LNCAP (cell line): ENCODE results near the gene SORCS1.

Source experiments
- TF ChIP-seq, protein P1 (sequence below): fragments of 450-650 bp; IDR thresholded peaks from 2 replicates; pipeline ENCODE4 v1.5.1; 2017; ENCODE audit warnings: mild to moderate bottlenecking

Gene SORCS1

DNA sequence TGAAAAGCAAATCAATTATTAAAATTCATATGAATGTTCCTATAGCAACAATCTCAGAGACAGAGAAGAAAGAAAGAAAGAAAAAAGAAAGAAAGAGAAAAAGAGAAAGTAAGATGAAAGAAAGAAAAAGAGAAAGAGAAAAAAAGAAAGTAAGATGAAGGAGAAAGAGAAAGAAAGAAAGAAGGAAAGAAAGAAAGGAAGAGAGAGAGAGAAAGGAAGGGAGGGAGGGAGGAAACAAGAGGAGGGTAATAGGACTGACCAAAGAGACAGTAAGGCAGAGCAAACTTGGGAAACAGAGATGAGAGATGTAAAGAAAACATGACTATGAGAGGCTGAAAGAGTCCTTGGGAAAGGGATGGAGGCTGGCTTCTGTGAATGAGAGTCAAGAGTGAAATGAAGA is 458.4 kb downstream of the SORCS1 start:
- TF ChIP-seq, protein P1, sequence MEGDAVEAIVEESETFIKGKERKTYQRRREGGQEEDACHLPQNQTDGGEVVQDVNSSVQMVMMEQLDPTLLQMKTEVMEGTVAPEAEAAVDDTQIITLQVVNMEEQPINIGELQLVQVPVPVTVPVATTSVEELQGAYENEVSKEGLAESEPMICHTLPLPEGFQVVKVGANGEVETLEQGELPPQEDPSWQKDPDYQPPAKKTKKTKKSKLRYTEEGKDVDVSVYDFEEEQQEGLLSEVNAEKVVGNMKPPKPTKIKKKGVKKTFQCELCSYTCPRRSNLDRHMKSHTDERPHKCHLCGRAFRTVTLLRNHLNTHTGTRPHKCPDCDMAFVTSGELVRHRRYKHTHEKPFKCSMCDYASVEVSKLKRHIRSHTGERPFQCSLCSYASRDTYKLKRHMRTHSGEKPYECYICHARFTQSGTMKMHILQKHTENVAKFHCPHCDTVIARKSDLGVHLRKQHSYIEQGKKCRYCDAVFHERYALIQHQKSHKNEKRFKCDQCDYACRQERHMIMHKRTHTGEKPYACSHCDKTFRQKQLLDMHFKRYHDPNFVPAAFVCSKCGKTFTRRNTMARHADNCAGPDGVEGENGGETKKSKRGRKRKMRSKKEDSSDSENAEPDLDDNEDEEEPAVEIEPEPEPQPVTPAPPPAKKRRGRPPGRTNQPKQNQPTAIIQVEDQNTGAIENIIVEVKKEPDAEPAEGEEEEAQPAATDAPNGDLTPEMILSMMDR: no peak

DNA sequence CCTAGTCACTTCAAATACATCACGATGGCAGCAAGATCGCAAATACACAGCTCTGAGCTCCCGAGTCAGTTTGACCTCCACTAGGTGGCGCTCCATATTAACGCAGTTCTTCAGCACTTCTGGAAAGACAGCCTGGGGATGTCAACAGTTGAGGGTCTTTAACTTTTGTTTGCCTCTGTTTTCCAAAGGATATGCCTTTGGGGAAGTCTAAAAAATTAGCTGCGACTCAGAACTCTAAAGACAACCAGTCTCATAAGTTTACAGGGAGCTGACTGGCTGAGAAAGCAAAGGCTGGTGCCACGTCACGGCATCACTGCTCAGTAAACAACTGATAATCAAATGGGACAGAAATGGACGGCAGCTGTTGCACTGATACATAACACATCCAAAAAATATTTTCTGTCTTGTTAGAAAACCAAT is 458.8 kb downstream of the SORCS1 start:
- TF ChIP-seq, protein P1: peak; percentile 83

DNA sequence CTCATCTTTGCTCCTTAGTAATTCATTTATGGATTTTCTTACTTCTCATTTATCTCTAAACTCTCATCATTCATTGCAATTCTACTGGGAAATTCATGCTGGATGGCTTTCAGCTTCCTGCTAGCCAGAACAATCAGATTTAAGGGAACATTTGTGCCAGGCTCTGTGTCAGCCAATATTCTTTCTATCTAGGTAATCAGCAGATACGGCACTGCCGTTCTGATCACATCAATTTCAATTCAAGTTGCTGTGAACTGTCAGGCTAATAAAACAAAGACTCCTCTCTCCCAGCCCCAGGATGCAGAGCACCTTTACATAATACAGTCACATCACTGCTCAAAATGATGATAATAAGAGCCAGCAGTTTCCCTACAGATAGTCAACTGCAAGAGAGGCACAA is 468.3 kb downstream of the SORCS1 start:
- TF ChIP-seq, protein P1: no peak

DNA sequence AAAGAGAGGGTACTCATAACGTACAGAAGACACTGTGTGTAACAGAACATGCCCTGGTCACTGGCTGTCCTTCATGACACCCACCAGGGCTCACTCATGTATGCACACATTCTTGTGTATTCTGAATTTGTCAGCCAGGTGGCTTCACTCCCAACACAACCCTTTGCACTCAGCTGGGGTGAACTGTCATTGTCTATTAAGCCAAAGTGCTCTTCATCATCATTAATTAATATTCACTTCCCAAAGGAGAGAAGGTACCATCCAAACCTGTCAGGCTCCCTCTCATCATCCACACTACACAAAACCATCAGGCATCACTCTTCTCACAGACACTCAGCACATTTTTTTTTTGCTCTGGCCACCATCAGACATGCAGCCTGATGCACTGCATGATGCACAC is 469.8 kb downstream of the SORCS1 start:
- TF ChIP-seq, protein P1: no peak

DNA sequence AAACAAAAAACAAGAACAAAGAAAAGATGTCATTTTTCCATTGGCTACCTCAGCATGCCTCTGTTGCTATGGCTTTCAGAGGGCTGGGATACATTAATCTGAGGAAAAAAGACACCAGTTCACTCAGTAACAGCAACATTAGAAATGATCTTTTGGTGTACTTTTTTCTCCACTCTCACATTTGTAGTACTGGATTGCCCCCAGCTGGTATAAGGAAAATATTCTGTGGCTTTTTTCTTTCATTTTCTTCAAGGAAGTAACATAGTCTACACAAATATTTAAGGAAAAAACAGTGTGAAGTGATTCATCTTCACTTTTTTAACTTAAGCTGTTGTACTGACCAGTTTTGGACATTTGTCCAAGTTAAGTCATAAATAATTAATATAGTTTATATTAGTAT is 482.3 kb downstream of the SORCS1 start:
- TF ChIP-seq, protein P1: no peak

DNA sequence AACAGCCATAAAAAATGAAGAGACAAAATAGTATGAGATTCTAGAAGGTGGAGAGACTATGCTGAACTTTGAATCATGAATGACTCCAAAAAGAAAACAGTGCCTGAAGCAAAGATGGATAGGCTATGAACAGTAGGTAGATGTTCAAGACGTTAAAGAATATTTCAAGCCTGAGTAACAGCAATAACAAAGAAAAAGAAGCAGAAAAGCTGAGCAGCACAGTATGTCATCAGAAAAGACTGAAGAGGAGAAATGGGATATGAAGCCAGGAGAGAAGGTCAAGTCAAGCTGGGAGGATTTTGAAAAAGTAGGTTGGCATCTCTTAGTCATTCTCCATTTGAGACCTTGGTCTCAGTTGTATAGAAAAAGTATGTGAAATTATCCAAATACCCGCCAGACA is 484.4 kb downstream of the SORCS1 start:
- TF ChIP-seq, protein P1: no peak

DNA sequence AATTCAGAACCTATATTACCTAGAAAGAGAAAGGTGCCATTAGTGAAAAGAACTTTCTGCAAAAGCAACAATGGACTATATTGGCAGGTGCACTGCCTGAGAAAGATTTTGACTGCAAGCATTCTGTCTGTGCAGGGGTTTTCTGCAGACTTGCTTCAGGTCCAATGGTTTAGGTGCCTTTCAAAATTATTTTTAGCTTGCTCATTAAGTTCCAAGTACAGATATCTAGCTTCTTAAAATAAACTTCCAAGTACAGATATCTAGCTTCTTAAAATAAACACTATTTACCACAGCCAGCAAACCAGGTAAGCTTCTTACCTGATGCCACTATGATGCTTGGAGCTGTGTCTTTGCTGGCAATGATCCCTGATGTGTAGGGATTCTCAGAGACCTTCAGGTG is 485.2 kb downstream of the SORCS1 start:
- TF ChIP-seq, protein P1: no peak

DNA sequence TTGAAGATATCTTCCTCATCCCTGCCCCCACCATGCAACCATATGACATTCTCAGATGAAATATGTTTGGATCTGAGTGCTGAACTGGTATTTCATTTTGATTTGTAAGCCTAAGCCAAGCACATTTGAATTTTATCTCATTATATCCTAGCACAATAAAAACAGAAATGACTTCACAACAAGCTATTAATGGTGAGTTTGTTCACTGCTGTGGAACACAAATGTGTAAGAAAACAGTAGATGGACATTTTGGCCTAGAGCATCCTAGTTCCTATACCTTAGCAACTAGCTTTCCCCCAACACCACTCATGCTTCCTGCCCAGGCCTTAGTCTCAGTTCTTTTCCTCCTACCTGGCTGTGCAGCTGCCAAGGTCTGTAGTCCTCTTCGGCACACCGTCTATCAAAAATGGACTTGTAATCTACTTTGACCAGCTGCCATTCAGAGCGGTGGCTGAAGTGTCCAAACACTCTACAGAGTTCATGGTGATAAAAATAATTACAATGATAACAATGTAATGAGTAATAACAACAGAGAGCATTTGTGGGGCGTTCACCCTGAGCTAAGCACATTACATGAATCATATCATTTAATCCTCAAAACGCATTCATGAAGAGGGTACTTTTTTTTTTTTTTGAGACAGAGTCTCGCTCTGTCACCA is 491.9 kb downstream of the SORCS1 start:
- TF ChIP-seq, protein P1: no peak
